ENCODE measurements around the gene CX3CR1. TPM values are rescaled to one million over a fixed set of nuclear protein-coding genes. Genes with fewer than 3 reads are reported as not detected.

CX3CR1 gene
- total RNA-seq, 1 donor from 2014 or later = not detected

DNA sequence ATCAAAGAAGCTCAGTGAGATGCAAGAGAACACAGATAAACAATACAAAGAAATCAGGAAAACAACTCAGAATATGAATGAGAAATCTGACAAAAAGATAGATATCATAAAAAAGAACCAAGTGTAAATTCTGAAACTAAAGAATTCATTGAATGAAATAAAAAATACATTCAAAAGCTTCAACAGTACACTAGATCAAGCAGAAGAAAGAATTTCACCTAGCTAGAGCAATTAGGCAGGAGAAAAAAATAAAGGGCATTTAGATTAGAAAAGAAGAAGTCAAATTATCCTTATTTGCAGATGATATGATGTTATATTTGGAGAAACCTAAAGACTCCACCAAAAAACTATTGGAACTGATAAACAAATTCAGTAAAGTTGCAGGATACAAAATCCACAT lies 19.4 kb upstream of the CX3CR1 start:
- Mint-ChIP-seq H3K9me3 (ENCODE audit: low read depth) (peaks cover 33% of the 10 kb centered on the region), H3K36me3 (ENCODE audit: insufficient read depth) (peaks cover 6% of the 10 kb centered on the region), H3K4me3 (ENCODE audit: low read depth) (no peak overlapping the region), H3K27ac (no peak overlapping the region), H3K4me1 (ENCODE audit: low read depth) (peaks cover 2% of the 10 kb centered on the region), H3K27me3 (peaks cover 4% of the 10 kb centered on the region)
- TF ChIP-seq, protein P1, sequence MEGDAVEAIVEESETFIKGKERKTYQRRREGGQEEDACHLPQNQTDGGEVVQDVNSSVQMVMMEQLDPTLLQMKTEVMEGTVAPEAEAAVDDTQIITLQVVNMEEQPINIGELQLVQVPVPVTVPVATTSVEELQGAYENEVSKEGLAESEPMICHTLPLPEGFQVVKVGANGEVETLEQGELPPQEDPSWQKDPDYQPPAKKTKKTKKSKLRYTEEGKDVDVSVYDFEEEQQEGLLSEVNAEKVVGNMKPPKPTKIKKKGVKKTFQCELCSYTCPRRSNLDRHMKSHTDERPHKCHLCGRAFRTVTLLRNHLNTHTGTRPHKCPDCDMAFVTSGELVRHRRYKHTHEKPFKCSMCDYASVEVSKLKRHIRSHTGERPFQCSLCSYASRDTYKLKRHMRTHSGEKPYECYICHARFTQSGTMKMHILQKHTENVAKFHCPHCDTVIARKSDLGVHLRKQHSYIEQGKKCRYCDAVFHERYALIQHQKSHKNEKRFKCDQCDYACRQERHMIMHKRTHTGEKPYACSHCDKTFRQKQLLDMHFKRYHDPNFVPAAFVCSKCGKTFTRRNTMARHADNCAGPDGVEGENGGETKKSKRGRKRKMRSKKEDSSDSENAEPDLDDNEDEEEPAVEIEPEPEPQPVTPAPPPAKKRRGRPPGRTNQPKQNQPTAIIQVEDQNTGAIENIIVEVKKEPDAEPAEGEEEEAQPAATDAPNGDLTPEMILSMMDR (IDR thresholded peaks at IDR 0.05; ENCODE audit: unreplicated experiment) = no peak
- DNase-seq (ENCODE audit: low spot score, unreplicated experiment) = no peak

DNA sequence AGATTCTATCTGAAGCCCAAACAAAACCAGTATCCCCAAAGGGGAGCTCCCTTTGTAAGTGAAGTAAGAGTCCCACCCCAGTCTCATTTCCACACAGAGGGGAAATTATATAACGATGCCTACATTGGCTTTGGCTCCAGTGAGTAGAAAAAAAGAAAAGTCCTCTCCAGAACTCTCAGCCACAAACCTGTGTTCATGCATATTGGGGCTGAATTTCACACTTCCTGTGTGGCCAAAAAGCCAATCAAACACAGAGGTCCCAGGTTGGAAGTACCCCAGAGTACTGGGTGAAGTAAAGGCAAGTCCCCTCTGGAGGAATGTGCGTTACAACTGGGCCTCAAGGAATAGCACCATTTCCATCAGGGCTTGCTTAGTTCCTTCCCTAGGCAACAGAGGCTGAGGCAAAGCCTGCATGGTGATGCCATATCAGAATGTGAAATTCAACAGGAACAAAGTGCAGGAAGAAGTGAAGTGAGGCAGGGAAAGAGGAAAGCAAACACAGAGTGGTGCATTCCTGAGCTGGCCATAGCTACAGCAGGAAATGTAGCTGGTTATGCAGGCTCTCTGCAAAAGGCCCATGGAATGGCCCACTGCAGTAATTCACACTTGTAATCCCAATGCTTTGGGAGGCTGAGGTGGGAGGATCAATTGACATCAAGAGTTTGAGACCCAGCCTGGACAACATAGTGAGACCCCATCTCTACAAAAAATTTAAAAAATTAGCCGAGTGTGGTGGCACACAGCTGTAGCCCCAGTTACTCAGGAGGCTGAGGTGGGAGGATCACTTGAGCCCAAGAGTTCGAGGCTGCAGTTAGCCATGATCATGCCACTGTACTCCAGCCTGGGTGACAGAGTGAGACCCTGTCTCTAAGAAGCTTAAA lies 16.6 kb upstream of the CX3CR1 start:
- Mint-ChIP-seq H3K9me3 (ENCODE audit: low read depth) (peaks cover 22% of the 10 kb centered on the region), H3K4me3 (ENCODE audit: low read depth) (no peak overlapping the region)

DNA sequence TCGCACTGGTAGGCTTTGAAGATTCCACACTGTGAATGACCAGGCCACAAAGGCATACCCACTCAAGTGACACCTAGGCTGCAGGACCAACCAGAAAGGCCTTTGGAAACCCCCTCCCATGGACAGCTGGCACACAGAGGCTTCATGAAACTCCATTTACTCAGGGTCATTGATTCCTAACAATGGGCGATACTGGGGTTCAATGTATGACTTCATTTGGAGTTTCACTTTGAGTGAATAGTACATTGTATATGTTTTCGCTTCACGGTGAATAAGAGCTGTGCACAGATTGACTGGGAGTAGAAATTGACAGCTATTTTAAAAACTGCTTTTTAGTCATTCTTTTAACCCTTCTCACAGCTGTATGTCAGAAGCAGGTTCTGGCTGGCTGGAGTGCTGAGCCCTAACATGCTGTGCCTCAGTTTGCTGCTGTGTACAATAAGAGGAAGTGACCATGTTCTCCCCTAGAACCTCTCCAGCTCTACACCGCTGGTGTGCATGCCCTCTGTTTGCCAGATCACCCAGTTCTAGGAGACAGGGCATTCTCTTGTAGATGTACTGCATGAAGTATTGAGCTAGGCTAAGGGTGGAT lies 15.4 kb upstream of the CX3CR1 start:
- peaks cover 7% of the 10 kb centered on the region for H3K4me1 Mint-ChIP-seq (ENCODE audit: low read depth)
- DNase-seq (ENCODE audit: low spot score, unreplicated experiment) = no peak
- H3K27ac Mint-ChIP-seq = no peak overlapping the region
- H3K36me3 Mint-ChIP-seq (ENCODE audit: insufficient read depth) = peaks cover 3% of the 10 kb centered on the region
- H3K9me3 Mint-ChIP-seq (ENCODE audit: low read depth) = peaks cover 16% of the 10 kb centered on the region
- H3K4me3 Mint-ChIP-seq (ENCODE audit: low read depth) = no peak overlapping the region
- peaks cover 4% of the 10 kb centered on the region for H3K27me3 Mint-ChIP-seq
- TF ChIP-seq, protein P1 (IDR thresholded peaks at IDR 0.05; ENCODE audit: unreplicated experiment) = no peak

More for the DNA sequence above, 16.6 kb upstream of the CX3CR1 start:
- TF ChIP-seq, protein P1 (IDR thresholded peaks at IDR 0.05; ENCODE audit: unreplicated experiment) = no peak
- Mint-ChIP-seq H3K36me3 (ENCODE audit: insufficient read depth) (peaks cover 3% of the 10 kb centered on the region), H3K27me3 (peaks cover 4% of the 10 kb centered on the region), H3K27ac (no peak overlapping the region), H3K4me1 (ENCODE audit: low read depth) (peaks cover 2% of the 10 kb centered on the region)
- no peak for DNase-seq (ENCODE audit: low spot score, unreplicated experiment)

DNA sequence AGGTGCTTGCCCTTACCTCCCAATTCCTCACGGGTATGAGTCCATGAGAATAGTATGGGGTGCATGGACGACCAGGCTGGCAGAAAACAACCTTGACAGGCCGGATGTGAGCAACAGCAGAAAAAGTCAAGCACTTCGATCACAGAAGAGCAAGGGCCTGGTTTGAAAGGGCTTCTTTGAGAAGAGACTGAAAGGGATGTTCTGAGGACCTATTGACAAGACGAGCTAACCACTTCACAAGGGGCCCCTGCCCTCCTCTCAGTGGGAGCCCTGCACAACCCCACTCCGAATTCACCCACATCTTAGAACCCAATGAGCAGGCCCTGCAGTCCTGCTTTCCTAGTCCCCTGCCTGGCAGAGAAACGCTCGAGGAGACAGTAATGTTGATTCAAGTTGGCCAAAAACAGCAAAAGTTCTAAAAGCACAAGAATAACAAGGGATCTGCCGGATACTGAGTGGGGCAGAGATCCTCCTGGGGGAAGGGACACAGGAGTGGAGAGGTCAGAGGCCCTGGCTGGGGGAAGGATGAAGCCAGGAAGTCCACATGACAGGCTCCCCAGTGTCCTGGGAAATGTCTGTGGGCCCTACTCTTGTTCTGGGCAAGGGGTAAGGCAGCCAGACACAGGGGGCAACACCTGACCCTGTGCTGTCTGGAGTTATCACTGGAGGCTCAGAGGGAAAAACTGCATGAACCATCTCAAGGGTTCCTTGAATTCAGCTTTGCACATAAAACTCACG lies 14.8 kb upstream of the CX3CR1 start:
- H3K4me1 Mint-ChIP-seq (ENCODE audit: low read depth) = peaks cover 11% of the 10 kb centered on the region
- H3K36me3 Mint-ChIP-seq (ENCODE audit: insufficient read depth) = peaks cover 1% of the 10 kb centered on the region
- H3K4me3 Mint-ChIP-seq (ENCODE audit: low read depth) = no peak overlapping the region
- TF ChIP-seq, protein P1 (IDR thresholded peaks at IDR 0.05; ENCODE audit: unreplicated experiment) = no peak
- no peak overlapping the region for H3K27ac Mint-ChIP-seq
- DNase-seq (ENCODE audit: low spot score, unreplicated experiment) = no peak
- H3K9me3 Mint-ChIP-seq (ENCODE audit: low read depth) = peaks cover 9% of the 10 kb centered on the region
- peaks cover 4% of the 10 kb centered on the region for H3K27me3 Mint-ChIP-seq

DNA sequence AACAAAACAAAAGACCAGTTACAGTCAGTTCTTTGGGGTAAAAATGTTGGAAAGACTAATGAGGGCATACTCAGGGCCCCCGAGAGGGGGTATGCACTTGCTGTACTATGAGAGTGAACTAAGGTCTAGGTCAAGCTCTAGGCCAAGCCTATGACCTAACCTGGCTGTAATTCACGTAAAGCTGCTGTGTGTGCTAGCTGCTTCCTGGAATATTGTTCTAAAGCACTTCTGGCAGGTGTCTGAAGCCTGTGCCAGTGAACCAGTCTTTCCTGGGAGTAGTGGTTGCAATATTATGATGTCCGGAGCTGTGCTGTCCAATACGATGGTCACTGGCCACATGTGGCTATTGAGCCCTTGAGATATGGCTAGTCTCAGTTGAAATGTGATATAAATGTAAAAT lies 13.1 kb upstream of the CX3CR1 start:
- H3K27ac Mint-ChIP-seq = no peak overlapping the region
- H3K4me1 Mint-ChIP-seq (ENCODE audit: low read depth) = peaks cover 14% of the 10 kb centered on the region
- no peak overlapping the region for H3K4me3 Mint-ChIP-seq (ENCODE audit: low read depth)
- no peaks in the 10 kb centered on the region for H3K36me3 Mint-ChIP-seq (ENCODE audit: insufficient read depth)
- no peak for DNase-seq (ENCODE audit: low spot score, unreplicated experiment)
- H3K27me3 Mint-ChIP-seq = peaks cover 4% of the 10 kb centered on the region
- H3K9me3 Mint-ChIP-seq (ENCODE audit: low read depth) = no peaks in the 10 kb centered on the region
- TF ChIP-seq, protein P1 (IDR thresholded peaks at IDR 0.05; ENCODE audit: unreplicated experiment) = no peak
